Osteoblast (primary cell): ENCODE results near the gene RPS27L. TPM values are rescaled to one million over a fixed set of nuclear protein-coding genes. Genes with fewer than 3 reads are reported as not detected.

ENCODE experiments used
- DNase-seq: peaks from one replicate; pipeline ENCODE4 v3.0.0; 2011; ENCODE audit warnings: low spot score, mixed read lengths; ENCODE audit not compliant: insufficient read length; ENCODE audit errors: missing footprints
- H2AFZ ChIP-seq: 2 replicates; pipeline ENCODE4 v1.6.0; 2011; ENCODE audit warnings: mild to moderate bottlenecking, low read length
- H3K27ac ChIP-seq: 2 replicates; pipeline ENCODE4 v1.5.1; 2011; ENCODE audit warnings: mild to moderate bottlenecking, low read depth, low read length, moderate library complexity
- H3K27me3 ChIP-seq: 2 replicates; pipeline ENCODE4 v1.6.0; 2012; ENCODE audit warnings: mild to moderate bottlenecking, control low read depth, inconsistent platforms, low read length, moderate library complexity; ENCODE audit not compliant: insufficient read depth
- H3K36me3 ChIP-seq: 2 replicates; pipeline ENCODE4 v1.5.1; 2011; ENCODE audit warnings: mild to moderate bottlenecking, low read length, control low read depth, moderate library complexity; ENCODE audit not compliant: insufficient read depth
- H3K4me1 ChIP-seq: 2 replicates; pipeline ENCODE4 v1.5.1; 2011; ENCODE audit warnings: mild to moderate bottlenecking, low read length, control low read depth, moderate library complexity; ENCODE audit not compliant: insufficient read depth
- H3K4me2 ChIP-seq: 2 replicates; pipeline ENCODE4 v1.6.0; 2011; ENCODE audit warnings: mild to moderate bottlenecking, low read length; ENCODE audit not compliant: insufficient read depth
- H3K4me3 ChIP-seq: fragments of 200-600 bp; sonication (generic); 3 replicates; pipeline ENCODE4 v1.5.1; 2012; ENCODE audit warnings: mild to moderate bottlenecking, low read length, inconsistent platforms; ENCODE audit not compliant: insufficient read depth
- H3K79me2 ChIP-seq: 2 replicates; pipeline ENCODE4 v1.6.0; 2012; ENCODE audit warnings: mild to moderate bottlenecking, low read length, control low read depth, inconsistent platforms; ENCODE audit not compliant: insufficient read depth
- H3K9me3 ChIP-seq: 2 replicates; pipeline ENCODE4 v1.5.1; 2011; ENCODE audit warnings: low read depth, low read length, control low read depth
- H4K20me1 ChIP-seq: 2 replicates; pipeline ENCODE4 v1.6.0; 2012; ENCODE audit warnings: mild to moderate bottlenecking, low read length, control low read depth; ENCODE audit not compliant: insufficient read depth
- total RNA-seq: library from RNA; depleted of rRNA; stranded (reverse); fragments of >200 nt; gene quantifications from 2 replicates; pipeline ENCODE4 v1.2.3, GENCODE V29; 2012
- TF ChIP-seq, protein P1 (sequence below): IDR thresholded peaks from 2 replicates; pipeline ENCODE4 v1.5.1; 2011; ENCODE audit warnings: mild to moderate bottlenecking, low read depth, low read length, moderate library complexity; ENCODE audit errors: extremely low read depth

Gene RPS27L
- total RNA-seq = 263 and 281 TPM in 2 replicates

GRCh38 chr15:63157118-63157843, at the start of gene RPS27L:
Gene RPS27L, minus strand, starts transcription at chr15:63157477. Its CDS starts 72 bp downstream, at chr15:63157405.
- peak within 1 kb of the TSS; percentile 82 for H3K27ac ChIP-seq
- peak within 1 kb of the TSS; percentile 89 for H2AFZ ChIP-seq
- H3K4me3 ChIP-seq = peak within 1 kb of the TSS; percentile 83
- peaks cover 3% of the 10 kb centered on the region for H4K20me1 ChIP-seq
- no peaks in the 10 kb centered on the region for H3K9me3 ChIP-seq
- H3K4me1 ChIP-seq = peaks cover 23% of the 10 kb centered on the region
- H3K4me2 ChIP-seq = peak within 1 kb of the TSS; percentile 84
- DNase-seq = peak; percentile 96
- TF ChIP-seq, protein P1, sequence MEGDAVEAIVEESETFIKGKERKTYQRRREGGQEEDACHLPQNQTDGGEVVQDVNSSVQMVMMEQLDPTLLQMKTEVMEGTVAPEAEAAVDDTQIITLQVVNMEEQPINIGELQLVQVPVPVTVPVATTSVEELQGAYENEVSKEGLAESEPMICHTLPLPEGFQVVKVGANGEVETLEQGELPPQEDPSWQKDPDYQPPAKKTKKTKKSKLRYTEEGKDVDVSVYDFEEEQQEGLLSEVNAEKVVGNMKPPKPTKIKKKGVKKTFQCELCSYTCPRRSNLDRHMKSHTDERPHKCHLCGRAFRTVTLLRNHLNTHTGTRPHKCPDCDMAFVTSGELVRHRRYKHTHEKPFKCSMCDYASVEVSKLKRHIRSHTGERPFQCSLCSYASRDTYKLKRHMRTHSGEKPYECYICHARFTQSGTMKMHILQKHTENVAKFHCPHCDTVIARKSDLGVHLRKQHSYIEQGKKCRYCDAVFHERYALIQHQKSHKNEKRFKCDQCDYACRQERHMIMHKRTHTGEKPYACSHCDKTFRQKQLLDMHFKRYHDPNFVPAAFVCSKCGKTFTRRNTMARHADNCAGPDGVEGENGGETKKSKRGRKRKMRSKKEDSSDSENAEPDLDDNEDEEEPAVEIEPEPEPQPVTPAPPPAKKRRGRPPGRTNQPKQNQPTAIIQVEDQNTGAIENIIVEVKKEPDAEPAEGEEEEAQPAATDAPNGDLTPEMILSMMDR = no peak
- H3K36me3 ChIP-seq = peaks cover 28% of the 10 kb centered on the region
- no peaks in the 10 kb centered on the region for H3K27me3 ChIP-seq
- H3K79me2 ChIP-seq = peaks cover 48% of the 10 kb centered on the region

- Histone ChIP-seq H3K27me3 (no peaks in the 10 kb centered on the region), H4K20me1 (no peaks in the 10 kb centered on the region), H3K27ac (no peak overlapping the region), H3K9me3 (no peaks in the 10 kb centered on the region), H2AFZ (no peak overlapping the region), H3K4me1 (peaks cover 27% of the 10 kb centered on the region), H3K4me3 (no peak overlapping the region), H3K36me3 (no peaks in the 10 kb centered on the region), H3K4me2 (no peak overlapping the region), H3K79me2 (peaks cover 86% of the 10 kb centered on the region)
- TF ChIP-seq, protein P1 = no peak
- DNase-seq = no peak
Observed at GRCh38 chr15:63206079-63206478, 48.8 kb upstream of the RPS27L start.

- Histone ChIP-seq H3K9me3 (no peaks in the 10 kb centered on the region), H3K4me3 (no peak overlapping the region), H3K27ac (peak overlapping the region; percentile 4), H3K4me1 (peaks cover 21% of the 10 kb centered on the region), H2AFZ (no peak overlapping the region), H3K27me3 (no peaks in the 10 kb centered on the region), H4K20me1 (peaks cover under 1% of the 10 kb centered on the region), H3K36me3 (no peaks in the 10 kb centered on the region), H3K79me2 (peaks cover 89% of the 10 kb centered on the region), H3K4me2 (peak overlapping the region; percentile 5)
- TF ChIP-seq, protein P1 = peak; percentile 28
- DNase-seq = peak; percentile 69
Observed at GRCh38 chr15:63203451-63204090, 46.3 kb upstream of the RPS27L start.

DNA sequence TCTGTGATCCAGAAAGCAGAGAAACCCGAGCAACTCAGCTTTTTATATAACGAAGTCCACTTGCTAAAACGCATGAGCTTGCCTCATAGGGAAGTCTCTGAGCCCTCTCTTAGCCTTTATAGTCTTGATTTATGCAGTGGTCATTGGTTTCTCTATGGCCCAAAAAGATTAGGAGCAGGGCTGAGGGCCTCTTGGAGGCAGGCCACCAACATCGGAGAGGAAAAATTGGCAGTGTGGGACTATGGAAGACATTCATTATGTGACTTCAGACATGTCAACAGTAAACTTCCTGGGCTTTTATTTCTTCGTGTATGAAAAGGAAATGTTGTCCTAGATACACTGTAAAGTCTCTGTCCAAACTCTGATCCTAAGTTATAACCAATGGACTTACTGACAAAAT, 45.6 kb upstream of the RPS27L start:
- Histone ChIP-seq H3K9me3 (no peaks in the 10 kb centered on the region), H3K4me3 (no peak overlapping the region), H4K20me1 (peaks cover 6% of the 10 kb centered on the region), H3K79me2 (peaks cover 89% of the 10 kb centered on the region), H3K27me3 (no peaks in the 10 kb centered on the region), H3K27ac (peak overlapping the region; percentile 56), H3K4me1 (peaks cover 21% of the 10 kb centered on the region), H3K36me3 (no peaks in the 10 kb centered on the region), H3K4me2 (peak overlapping the region; percentile 45), H2AFZ (peak overlapping the region; percentile 8)
- no peak for DNase-seq
- TF ChIP-seq, protein P1 = no peak
